B cell (primary cell): ENCODE data around the gene CORO1A. TPM values are rescaled to one million over a fixed set of nuclear protein-coding genes. Genes with fewer than 3 reads are reported as not detected.
"Not testable (repeated sequence)": the region's sequence is repeated elsewhere in the genome, so short reads cannot be mapped to it uniquely, and the experiment has no call there.

Experiments
- ATAC-seq: fragments of 200-7000 bp; cut with Tn5 transposase; one replicate; pipeline ENCODE4 v1.10.0; 2021; ENCODE audit warnings: low read depth, mild to moderate bottlenecking, moderate number of reproducible peaks, moderate library complexity
- CTCF ChIA-PET: fragments of 350-600 bp; sonication (Branson Sonifier 250); formaldehyde crosslinking; loops from one replicate; lab custom pipeline; 2021; ENCODE audit warnings: antibody characterized with exemption, inconsistent platforms; lab: Charles Lee
- POLR2A ChIA-PET: fragments of 350-600 bp; sonication (Branson Sonifier 250); formaldehyde crosslinking; loops from one replicate; lab custom pipeline; 2021; ENCODE audit warnings: antibody characterized with exemption; lab: Charles Lee
- DNase-seq: peaks from one replicate; pipeline ENCODE4 v3.0.0; 2013
- H2AFZ ChIP-seq: 2 replicates; pipeline ENCODE4 v1.6.1; 2012; ENCODE audit warnings: mild to moderate bottlenecking, low read depth, low read length; ENCODE audit not compliant: insufficient read depth, poor library complexity, severe bottlenecking
- H3K27ac ChIP-seq, 2 donors: 1 replicate in 1 of 2; 2 replicates in 1 of 2; pipeline ENCODE4 v1.5.1; 2012 to 2013; ENCODE audit warnings: low read length in 2 of 2, mild to moderate bottlenecking in 2 of 2, moderate library complexity in 1 of 2
- H3K27me3 ChIP-seq, 4 experiments: fragments of 200-600 bp in 1 of 4; sonication (generic) in 1 of 4; replicated peaks in 1 of 4; 1 replicate in 2 of 4; 2 replicates in 2 of 4; pipeline versions ENCODE4 v1.6.1 to v1.7.0; 2013 to 2016; ENCODE audit warnings: low read length in 3 of 4, mild to moderate bottlenecking in 2 of 4, mixed read lengths in 1 of 4, moderate library complexity in 1 of 4; ENCODE audit not compliant: insufficient read depth in 4 of 4, control insufficient read depth in 3 of 4; ENCODE audit errors: control extremely low read depth in 1 of 4
- H3K36me3 ChIP-seq, 2 experiments: replicated peaks in 1 of 2; 1 replicate in 1 of 2; 2 replicates in 1 of 2; pipeline versions ENCODE4 v1.6.1 to v1.7.1; 2013; ENCODE audit warnings: low read length in 1 of 2; ENCODE audit not compliant: insufficient read depth in 2 of 2, control insufficient read depth in 1 of 2; ENCODE audit errors: control extremely low read depth in 1 of 2, extremely low read depth in 1 of 2
- H3K4me1 ChIP-seq, 2 donors: fragments of 200-600 bp in 1 of 2; sonication (generic) in 1 of 2; 1 replicate in 1 of 2; 2 replicates in 1 of 2; pipeline versions ENCODE4 v1.5.1 to v1.6.1; 2013 to 2017; ENCODE audit warnings: low read length in 2 of 2; ENCODE audit not compliant: control insufficient read depth in 2 of 2, insufficient read depth in 2 of 2
- H3K4me2 ChIP-seq: replicated peaks from 2 replicates; pipeline ENCODE3; 2012; ENCODE audit warnings: mild to moderate bottlenecking, low read depth, low read length; ENCODE audit not compliant: poor library complexity, severe bottlenecking
- H3K4me3 ChIP-seq, 5 experiments: fragments of 200-600 bp in 1 of 5; sonication (generic) in 1 of 5; 1 replicate in 3 of 5; 2 replicates in 2 of 5; pipeline versions ENCODE4 v1.5.1 to v1.7.0; 2011 to 2016; ENCODE audit warnings: low read length in 4 of 5, mild to moderate bottlenecking in 4 of 5, low read depth in 2 of 5, control low read depth in 1 of 5, moderate library complexity in 1 of 5; ENCODE audit not compliant: insufficient read depth in 1 of 5; ENCODE audit errors: control extremely low read depth in 1 of 5, extremely low read depth in 1 of 5
- H3K79me2 ChIP-seq: fragments of 200-600 bp; sonication (generic); one replicate; pipeline ENCODE4 v1.6.0; 2016; ENCODE audit warnings: low read length; ENCODE audit not compliant: control insufficient read depth, insufficient read depth
- H3K9ac ChIP-seq: fragments of 200-600 bp; sonication (generic); 2 replicates; pipeline ENCODE4 v1.6.1; 2017; ENCODE audit warnings: mild to moderate bottlenecking, low read length, moderate library complexity
- H3K9me3 ChIP-seq, 3 donors: one replicate each; pipeline versions ENCODE4 v1.6.1 to v1.7.1; 2013; ENCODE audit warnings: low read length in 2 of 3; ENCODE audit not compliant: control insufficient read depth in 2 of 3, insufficient read depth in 1 of 3; ENCODE audit errors: control extremely low read depth in 1 of 3
- H4K20me1 ChIP-seq: 2 replicates; pipeline ENCODE4 v1.6.0; 2012; ENCODE audit warnings: mild to moderate bottlenecking, low read length; ENCODE audit not compliant: insufficient read depth, control insufficient read depth, poor library complexity, severe bottlenecking
- H3K27ac Mint-ChIP-seq: one replicate; pipeline ENCODE4 v1.8.0; 2021; ENCODE audit warnings: mixed read lengths
- H3K27me3 Mint-ChIP-seq: one replicate; pipeline ENCODE4 v1.8.0; 2021; ENCODE audit warnings: mixed read lengths
- H3K4me1 Mint-ChIP-seq: one replicate; pipeline ENCODE4 v1.8.0; 2021; ENCODE audit warnings: mixed read lengths
- H3K4me3 Mint-ChIP-seq: one replicate; pipeline ENCODE4 v1.8.0; 2021; ENCODE audit warnings: mixed read lengths
- H3K9me3 Mint-ChIP-seq: one replicate; pipeline ENCODE4 v1.8.0; 2022; ENCODE audit warnings: mixed read lengths; ENCODE audit not compliant: insufficient read depth
- WGBS: methylation state at CpG from one replicate; pipeline ENCODE4 v1.1.5; 2013; ENCODE audit warnings: missing lambda C conversion rate; ENCODE audit not compliant: insufficient coverage; 5-methylcytosine and 5-hydroxymethylcytosine counted together
- intact Hi-C: fragments of 100-400 bp; cut with micrococcal nuclease; formaldehyde crosslinking; loops from one replicate; pipeline ENCODE4 v1.10.0; 2022
- polyA plus RNA-seq: library from polyadenylated mRNA; depleted of rRNA; stranded (reverse); fragments of >200 nt; gene quantifications from 2 replicates; pipeline ENCODE4 v1.2.3, GENCODE V29; 2012
- total RNA-seq, 2 donors: library from RNA; stranded (reverse); fragments of 120-200 nt in 1 of 2; gene quantifications; 1 replicate in 1 of 2; 2 replicates in 1 of 2; pipeline versions ENCODE4 v1.2.3 to v1.2.4, GENCODE V29; 2013 to 2022

The CORO1A gene
- total and polyA plus RNA-seq, 2 donors (not counting 1 experiment from before 2014, with no cell fraction given), result 653 to 1,555 TPM

GRCh38 chr16:30199049-30199448 is 15.6 kb downstream of the CORO1A start, which contains the start of gene SULT1A3:
Gene SULT1A3 (plus strand): TSS chr16:30199255. CDS start chr16:30200729, 1,474 bp downstream.
- H2AFZ ChIP-seq, H3K9me3 Mint-ChIP-seq, H3K27me3 Mint-ChIP-seq, H3K4me1 Mint-ChIP-seq, CTCF ChIA-PET, H3K9me3 ChIP-seq, H3K4me1 ChIP-seq, DNase-seq, H3K9ac ChIP-seq, H3K4me2 ChIP-seq, H3K79me2 ChIP-seq, H3K27me3 ChIP-seq, H4K20me1 ChIP-seq, H3K27ac Mint-ChIP-seq, H3K27ac ChIP-seq, POLR2A ChIA-PET, H3K4me3 Mint-ChIP-seq, H3K4me3 ChIP-seq, ATAC-seq, intact Hi-C loops, H3K36me3 ChIP-seq: not testable (repeated sequence)
- WGBS, result no CpG with 5 or more reads among the region's 3 CpGs

GRCh38 chr16:30199608-30200343 is 16.4 kb downstream of the CORO1A start:
- H2AFZ ChIP-seq, H3K4me2 ChIP-seq, H3K27ac Mint-ChIP-seq, H3K27ac ChIP-seq, H3K9me3 Mint-ChIP-seq, POLR2A ChIA-PET, H3K4me3 ChIP-seq, H3K36me3 ChIP-seq, H3K4me1 Mint-ChIP-seq, ATAC-seq, CTCF ChIA-PET, H3K9me3 ChIP-seq, DNase-seq, H3K27me3 Mint-ChIP-seq, H3K27me3 ChIP-seq, H4K20me1 ChIP-seq, H3K9ac ChIP-seq, H3K4me3 Mint-ChIP-seq, H3K79me2 ChIP-seq, H3K4me1 ChIP-seq, intact Hi-C loops: not testable (repeated sequence)
- no CpG with 5 or more reads among the region's 15 CpGs for WGBS

GRCh38 chr16:30205541-30206236 is 22.3 kb downstream of the CORO1A start:
- H3K4me1 ChIP-seq, intact Hi-C loops, H4K20me1 ChIP-seq, H3K9me3 Mint-ChIP-seq, H3K4me1 Mint-ChIP-seq, H3K9me3 ChIP-seq, H3K36me3 ChIP-seq, POLR2A ChIA-PET, H3K27ac ChIP-seq, H3K27me3 ChIP-seq, H3K27me3 Mint-ChIP-seq, DNase-seq, H3K79me2 ChIP-seq, H3K4me3 Mint-ChIP-seq, CTCF ChIA-PET, H3K4me2 ChIP-seq, H3K27ac Mint-ChIP-seq: not testable (repeated sequence)
- ATAC-seq, result peak; percentile 74
- peak overlapping the region; percentile 54 for H3K9ac ChIP-seq
- peak overlapping the region in 4 of 5 experiments; percentile 29 to 57 (median 52) for H3K4me3 ChIP-seq
- H2AFZ ChIP-seq, result peak overlapping the region; percentile 66
- WGBS, result 0% methylated on average over 8 of the region's 52 CpGs

- Histone ChIP-seq H3K9ac (peak overlapping the region; percentile 54), H3K4me3 (peak overlapping the region in 4 of 5 experiments; percentile 29 to 57 (median 52)), H2AFZ (peak overlapping the region; percentile 66)
- H3K36me3 ChIP-seq, H3K4me3 Mint-ChIP-seq, H3K4me1 Mint-ChIP-seq, H3K27me3 Mint-ChIP-seq, H3K27ac Mint-ChIP-seq, H3K4me2 ChIP-seq, H4K20me1 ChIP-seq, H3K9me3 Mint-ChIP-seq, H3K79me2 ChIP-seq, POLR2A ChIA-PET, H3K9me3 ChIP-seq, DNase-seq, CTCF ChIA-PET, H3K4me1 ChIP-seq, intact Hi-C loops, H3K27ac ChIP-seq, H3K27me3 ChIP-seq: not testable (repeated sequence)
- peak; percentile 8 for ATAC-seq
- WGBS, result no CpG with 5 or more reads among the region's 33 CpGs
These were observed 22.9 kb downstream of the CORO1A start for GRCh38 chr16:30206252-30206651.
